Measurements from ENCODE around the gene AGR2.

The AGR2 gene

DNA sequence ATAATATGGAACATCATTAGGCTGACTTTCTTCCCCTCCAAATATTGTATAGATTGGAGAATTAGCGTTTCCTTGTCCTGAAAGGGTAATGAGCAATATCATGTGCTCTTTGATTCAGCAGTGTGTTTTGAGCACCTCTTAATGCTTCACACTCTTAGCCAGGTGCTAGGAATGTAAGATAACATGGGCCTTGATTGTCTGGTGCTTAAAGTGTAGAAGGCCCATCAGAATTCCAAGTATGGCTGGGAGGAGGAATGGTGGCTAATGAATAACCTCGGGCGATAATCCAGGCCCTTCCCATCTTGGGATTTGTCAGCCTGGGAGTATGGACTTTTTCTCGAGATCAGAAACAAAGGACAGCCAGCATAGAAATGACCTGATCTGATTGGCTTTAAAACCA, 42.6 kb downstream of the AGR2 start:
- Histone ChIP-seq H3K4me1 (ENCODE audit: control insufficient read depth in 2 of 2, insufficient read depth in 2 of 2, low read length in 2 of 2) (peaks cover 4 to 19% of the 10 kb centered on the region in 2 donors), H3K27ac (ENCODE audit: low read depth in 2 of 2, low read length in 2 of 2) (peak overlapping the region in 1 of 2 donors; percentile 36), H3K9me3 (ENCODE audit: control insufficient read depth in 2 of 2, low read length in 2 of 2) (no peaks in the 10 kb centered on the region), H3K9ac (ENCODE audit: low read depth in 1 of 2, low read length in 2 of 2) (no peak overlapping the region), H3K27me3 (ENCODE audit: control insufficient read depth in 2 of 2, insufficient read depth in 2 of 2, low read length in 2 of 2) (no peaks in the 10 kb centered on the region), H3K36me3 (ENCODE audit: control insufficient read depth in 2 of 2, insufficient read depth in 2 of 2, low read length in 2 of 2) (peaks cover 0 to 4% of the 10 kb centered on the region in 2 donors), H3K4me3 (ENCODE audit: low read length in 2 of 2) (no peak overlapping the region)

DNA sequence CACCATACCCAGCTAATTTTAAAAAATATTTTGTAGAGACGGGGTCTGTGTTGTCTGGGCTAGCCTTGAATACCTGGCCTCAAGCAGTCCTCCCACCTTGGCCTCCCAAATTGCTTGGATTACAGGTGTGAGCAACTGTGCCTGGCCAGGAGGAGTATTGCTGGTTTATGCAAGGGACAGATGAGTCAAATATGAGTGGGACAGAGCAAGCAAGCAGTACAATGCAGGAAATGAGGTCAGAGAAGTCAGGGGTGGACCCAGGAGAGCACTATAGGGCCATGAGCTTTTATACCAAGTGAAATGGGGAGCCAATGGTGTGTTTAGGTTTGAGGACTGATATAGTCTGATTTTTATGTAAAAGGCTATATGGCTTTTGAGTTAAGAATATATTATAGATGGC, 45.0 kb downstream of the AGR2 start:
- no peak overlapping the region for H3K27ac ChIP-seq (ENCODE audit: low read depth in 2 of 2, low read length in 2 of 2)
- H3K27me3 ChIP-seq (ENCODE audit: control insufficient read depth in 2 of 2, insufficient read depth in 2 of 2, low read length in 2 of 2), result no peaks in the 10 kb centered on the region
- H3K9ac ChIP-seq (ENCODE audit: low read depth in 1 of 2, low read length in 2 of 2), result no peak overlapping the region
- H3K4me3 ChIP-seq (ENCODE audit: low read length in 2 of 2), result no peak overlapping the region
- H3K36me3 ChIP-seq (ENCODE audit: control insufficient read depth in 2 of 2, insufficient read depth in 2 of 2, low read length in 2 of 2), result peaks cover 0 to 4% of the 10 kb centered on the region in 2 donors
- no peaks in the 10 kb centered on the region for H3K9me3 ChIP-seq (ENCODE audit: control insufficient read depth in 2 of 2, low read length in 2 of 2)
- H3K4me1 ChIP-seq (ENCODE audit: control insufficient read depth in 2 of 2, insufficient read depth in 2 of 2, low read length in 2 of 2), result peaks cover 4 to 21% of the 10 kb centered on the region in 2 donors

DNA sequence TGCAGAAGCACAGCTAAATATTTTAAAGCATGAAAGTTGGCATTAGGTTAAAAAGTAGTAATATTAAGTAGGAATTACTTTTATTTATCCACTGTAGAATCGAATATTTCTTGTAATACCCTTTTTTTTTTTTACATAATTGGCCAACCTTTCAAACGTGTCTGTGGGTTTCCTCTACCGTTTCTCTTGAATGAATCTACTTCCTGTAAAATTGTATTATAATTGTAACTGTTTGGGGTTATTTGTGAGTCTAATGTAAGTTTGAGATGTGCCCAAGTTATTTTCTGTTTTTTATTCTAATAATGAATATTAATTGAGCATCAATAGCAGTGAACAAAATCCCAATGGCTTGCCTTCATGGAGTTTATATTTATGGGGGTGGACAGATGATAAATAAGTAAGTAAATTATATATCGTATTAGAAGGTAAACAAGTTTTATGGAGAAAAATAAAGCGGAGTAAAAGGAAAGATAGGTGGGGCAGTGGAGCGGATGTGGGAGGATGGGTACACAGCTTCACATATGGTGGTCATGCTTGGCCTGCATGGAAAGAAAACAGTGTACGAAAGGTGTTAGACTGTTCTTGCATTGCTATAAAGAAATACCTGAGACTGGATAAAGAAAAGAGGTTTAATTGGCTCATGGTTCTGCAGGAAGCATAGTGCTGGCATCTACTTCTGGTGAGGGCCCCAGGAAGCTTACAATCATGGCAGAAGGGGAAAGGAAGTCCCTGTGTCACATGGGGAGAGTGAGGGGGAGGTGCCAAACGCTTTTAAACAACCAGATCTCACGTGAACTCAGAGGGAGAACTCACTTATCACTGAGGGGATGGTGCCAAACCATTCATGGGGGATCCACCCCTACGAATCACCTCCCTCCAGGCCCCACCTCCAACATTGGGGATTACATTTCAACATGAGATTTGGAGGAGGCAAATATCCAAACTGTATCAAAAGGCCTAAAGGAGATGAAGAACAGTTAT, 45.9 kb downstream of the AGR2 start:
- Histone ChIP-seq H3K27ac (ENCODE audit: low read depth in 2 of 2, low read length in 2 of 2) (no peak overlapping the region), H3K9me3 (ENCODE audit: control insufficient read depth in 2 of 2, low read length in 2 of 2) (no peaks in the 10 kb centered on the region), H3K4me3 (ENCODE audit: low read length in 2 of 2) (no peak overlapping the region), H3K36me3 (ENCODE audit: control insufficient read depth in 2 of 2, insufficient read depth in 2 of 2, low read length in 2 of 2) (peaks cover 0 to 4% of the 10 kb centered on the region in 2 donors), H3K27me3 (ENCODE audit: control insufficient read depth in 2 of 2, insufficient read depth in 2 of 2, low read length in 2 of 2) (no peaks in the 10 kb centered on the region), H3K4me1 (ENCODE audit: control insufficient read depth in 2 of 2, insufficient read depth in 2 of 2, low read length in 2 of 2) (peaks cover 4 to 21% of the 10 kb centered on the region in 2 donors), H3K9ac (ENCODE audit: low read depth in 1 of 2, low read length in 2 of 2) (no peak overlapping the region)

DNA sequence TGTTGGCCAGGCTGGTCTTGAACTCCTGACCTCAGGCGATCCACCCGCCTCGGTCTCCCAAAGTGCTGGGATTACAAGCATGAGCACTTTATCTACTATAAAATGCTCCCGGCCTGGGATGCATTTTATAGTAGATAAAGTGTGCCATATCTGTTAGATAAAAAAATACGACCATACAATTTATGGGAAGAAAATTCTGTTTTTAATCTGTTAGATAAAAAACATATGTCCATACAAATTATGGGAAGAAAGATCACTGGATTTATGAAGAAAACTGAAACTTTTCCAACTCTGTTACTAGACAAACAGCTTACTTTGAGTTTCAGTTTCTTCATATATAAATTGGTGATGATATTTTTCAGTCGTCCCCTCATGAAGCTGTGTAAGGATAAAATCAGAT, 46.8 kb downstream of the AGR2 start:
- Histone ChIP-seq H3K9me3 (ENCODE audit: control insufficient read depth in 2 of 2, low read length in 2 of 2) (no peaks in the 10 kb centered on the region), H3K27ac (ENCODE audit: low read depth in 2 of 2, low read length in 2 of 2) (no peak overlapping the region)

DNA sequence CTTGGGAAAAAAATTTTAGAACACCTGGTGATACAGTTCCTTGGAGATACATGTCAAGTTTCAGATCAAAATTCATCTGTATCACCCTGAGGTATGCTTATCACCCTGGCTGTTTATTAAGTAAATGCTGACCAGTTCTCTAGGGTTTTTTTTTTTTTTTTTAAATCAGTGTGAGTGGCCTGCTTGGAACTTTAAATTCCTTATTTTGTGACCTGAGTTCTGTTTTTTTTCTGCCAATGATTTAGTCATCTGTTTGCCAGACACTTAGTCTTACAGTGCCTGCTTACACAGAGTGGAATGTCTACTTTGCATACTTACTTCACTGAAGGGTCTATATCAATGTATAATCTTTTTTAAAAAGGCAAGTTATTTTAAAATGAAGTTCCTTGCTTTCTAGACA, 49.4 kb downstream of the AGR2 start:
- Histone ChIP-seq H3K36me3 (ENCODE audit: control insufficient read depth in 2 of 2, insufficient read depth in 2 of 2, low read length in 2 of 2) (no peaks in the 10 kb centered on the region), H3K4me3 (ENCODE audit: low read length in 2 of 2) (peak overlapping the region; percentile 91 to 92), H3K4me1 (ENCODE audit: control insufficient read depth in 2 of 2, insufficient read depth in 2 of 2, low read length in 2 of 2) (peaks cover 3 to 9% of the 10 kb centered on the region in 2 donors), H3K9me3 (ENCODE audit: control insufficient read depth in 2 of 2, low read length in 2 of 2) (no peaks in the 10 kb centered on the region), H3K27me3 (ENCODE audit: control insufficient read depth in 2 of 2, insufficient read depth in 2 of 2, low read length in 2 of 2) (no peaks in the 10 kb centered on the region), H3K9ac (ENCODE audit: low read depth in 1 of 2, low read length in 2 of 2) (peak overlapping the region; percentile 54 to 89), H3K27ac (ENCODE audit: low read depth in 2 of 2, low read length in 2 of 2) (peak overlapping the region; percentile 76 to 86)

More for the DNA sequence above, 46.8 kb downstream of the AGR2 start:
- H3K27me3 ChIP-seq (ENCODE audit: control insufficient read depth in 2 of 2, insufficient read depth in 2 of 2, low read length in 2 of 2), result no peaks in the 10 kb centered on the region
- H3K9ac ChIP-seq (ENCODE audit: low read depth in 1 of 2, low read length in 2 of 2), result no peak overlapping the region
- no peaks in the 10 kb centered on the region for H3K36me3 ChIP-seq (ENCODE audit: control insufficient read depth in 2 of 2, insufficient read depth in 2 of 2, low read length in 2 of 2)
- H3K4me1 ChIP-seq (ENCODE audit: control insufficient read depth in 2 of 2, insufficient read depth in 2 of 2, low read length in 2 of 2), result peaks cover 6 to 21% of the 10 kb centered on the region in 2 donors
- no peak overlapping the region for H3K4me3 ChIP-seq (ENCODE audit: low read length in 2 of 2)

DNA sequence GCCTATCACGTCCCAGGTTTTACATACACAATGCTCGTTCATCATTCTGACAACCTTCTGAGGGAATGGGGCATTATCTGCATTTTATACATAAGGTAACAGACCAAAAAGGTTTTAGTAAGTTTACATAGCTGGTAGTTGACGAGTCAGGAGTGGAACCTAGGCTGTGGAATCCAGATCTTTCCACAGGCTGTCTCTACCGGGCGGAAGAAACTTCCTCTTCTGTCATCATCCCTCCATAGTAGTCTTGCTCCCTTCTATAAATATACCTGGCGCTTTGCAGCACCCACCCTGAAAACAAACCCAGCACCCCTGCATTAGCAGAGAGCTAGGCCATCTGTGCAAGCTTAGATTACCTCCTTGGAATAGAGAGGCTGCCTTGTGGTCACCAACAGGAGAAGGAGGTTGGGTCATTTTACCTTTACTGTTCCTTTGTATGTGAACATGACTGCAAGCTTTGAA, 49.9 kb downstream of the AGR2 start:
- no peaks in the 10 kb centered on the region for H3K27me3 ChIP-seq (ENCODE audit: control insufficient read depth in 2 of 2, insufficient read depth in 2 of 2, low read length in 2 of 2)
- no peaks in the 10 kb centered on the region for H3K36me3 ChIP-seq (ENCODE audit: control insufficient read depth in 2 of 2, insufficient read depth in 2 of 2, low read length in 2 of 2)
- no peaks in the 10 kb centered on the region for H3K9me3 ChIP-seq (ENCODE audit: control insufficient read depth in 2 of 2, low read length in 2 of 2)
- peaks cover 2 to 9% of the 10 kb centered on the region in 2 donors for H3K4me1 ChIP-seq (ENCODE audit: control insufficient read depth in 2 of 2, insufficient read depth in 2 of 2, low read length in 2 of 2)
- H3K9ac ChIP-seq (ENCODE audit: low read depth in 1 of 2, low read length in 2 of 2), result peak overlapping the region; percentile 54 to 89
- peak overlapping the region; percentile 91 to 92 for H3K4me3 ChIP-seq (ENCODE audit: low read length in 2 of 2)
- H3K27ac ChIP-seq (ENCODE audit: low read depth in 2 of 2, low read length in 2 of 2), result peak overlapping the region; percentile 76 to 86

DNA sequence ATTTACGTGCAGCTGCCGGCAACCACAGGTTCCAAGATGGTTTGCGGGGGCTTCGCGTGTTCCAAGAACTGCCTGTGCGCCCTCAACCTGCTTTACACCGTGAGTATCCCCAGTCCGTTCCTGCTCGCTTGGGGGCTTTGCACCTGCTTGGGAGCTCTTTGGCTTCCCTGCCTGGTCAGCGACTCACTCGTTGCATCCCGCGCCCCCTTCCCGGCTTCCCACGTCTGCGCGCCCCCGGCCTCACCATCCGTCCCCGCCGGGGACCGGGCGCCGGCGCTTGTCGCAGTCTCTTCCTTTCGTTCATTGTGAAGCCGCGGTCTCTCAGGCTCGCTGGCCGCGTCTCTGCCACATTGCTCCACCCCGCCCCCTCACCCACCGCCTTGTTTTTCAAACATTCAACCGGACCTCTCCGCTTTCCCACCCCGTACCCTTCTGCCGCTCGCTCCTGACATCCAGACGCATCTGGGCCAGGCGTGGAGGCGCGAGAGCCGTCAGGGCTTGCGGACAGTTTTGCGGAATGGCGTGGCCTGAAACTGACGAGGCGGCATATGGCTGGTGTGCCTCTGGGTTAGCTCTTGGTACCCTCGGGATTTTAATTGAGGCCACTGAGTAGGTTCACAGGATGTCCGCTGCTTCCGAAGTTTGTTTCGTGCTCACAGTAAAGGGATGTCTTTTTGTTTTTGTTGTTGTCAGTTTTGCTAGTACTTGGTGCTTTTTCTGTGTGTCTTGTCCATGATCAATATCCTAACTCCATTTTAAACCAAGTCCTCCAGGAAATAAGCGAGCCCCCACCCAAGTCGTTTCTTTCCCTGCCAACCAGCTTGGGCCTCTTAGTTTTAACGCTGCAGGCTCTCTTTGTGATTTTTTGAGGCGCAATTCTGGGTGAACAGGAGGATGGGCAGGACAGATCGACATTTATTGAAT, 50.6 kb downstream of the AGR2 start:
- Histone ChIP-seq H3K4me1 (ENCODE audit: control insufficient read depth in 2 of 2, insufficient read depth in 2 of 2, low read length in 2 of 2) (peaks cover 2 to 9% of the 10 kb centered on the region in 2 donors), H3K9me3 (ENCODE audit: control insufficient read depth in 2 of 2, low read length in 2 of 2) (no peaks in the 10 kb centered on the region), H3K27me3 (ENCODE audit: control insufficient read depth in 2 of 2, insufficient read depth in 2 of 2, low read length in 2 of 2) (no peaks in the 10 kb centered on the region), H3K9ac (ENCODE audit: low read depth in 1 of 2, low read length in 2 of 2) (peak overlapping the region; percentile 65 to 89), H3K27ac (ENCODE audit: low read depth in 2 of 2, low read length in 2 of 2) (peak overlapping the region; percentile 76 to 86), H3K4me3 (ENCODE audit: low read length in 2 of 2) (peak overlapping the region; percentile 91 to 92), H3K36me3 (ENCODE audit: control insufficient read depth in 2 of 2, insufficient read depth in 2 of 2, low read length in 2 of 2) (no peaks in the 10 kb centered on the region)

DNA sequence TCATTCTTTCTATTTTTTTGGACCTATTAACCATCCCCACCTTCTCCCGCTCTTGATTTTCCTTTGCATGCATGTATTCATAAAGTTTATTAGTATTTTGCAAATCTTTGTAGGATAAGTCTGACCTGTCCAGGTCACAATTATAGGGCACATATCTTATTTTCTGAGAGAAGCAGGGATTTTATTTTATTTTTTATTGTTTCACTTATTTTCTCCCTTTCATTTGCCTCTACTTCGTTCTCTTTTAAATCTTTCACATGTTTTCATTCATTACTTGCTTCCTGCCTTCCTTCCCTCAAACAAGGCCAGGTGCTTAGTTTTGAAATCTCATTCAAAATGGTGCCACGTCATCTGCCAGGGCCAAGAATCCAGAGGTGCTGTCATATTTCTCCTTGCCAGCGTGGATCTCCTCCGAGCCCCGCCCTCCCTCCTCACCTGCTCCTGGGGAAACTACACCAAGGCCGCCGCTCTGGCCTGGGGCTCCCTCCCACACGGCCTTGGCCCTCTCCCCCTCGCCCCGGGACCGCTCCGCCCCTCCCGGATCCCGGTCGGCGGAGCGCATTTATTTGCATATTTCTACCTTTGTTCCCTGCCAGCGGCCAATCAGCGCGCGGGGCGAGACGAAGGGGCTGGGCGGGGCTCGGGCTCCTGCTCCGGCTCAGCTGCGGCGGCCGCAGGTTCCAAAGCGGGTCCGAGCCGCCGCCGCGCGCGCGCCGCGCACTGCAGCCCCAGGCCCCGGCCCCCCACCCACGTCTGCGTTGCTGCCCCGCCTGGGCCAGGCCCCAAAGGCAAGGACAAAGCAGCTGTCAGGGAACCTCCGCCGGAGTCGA, 51.5 kb downstream of the AGR2 start, which contains the start of gene TSPAN13:
TSS of gene TSPAN13 (plus strand) at position 654 of the 830 bp plus-strand sequence. CDS start 213 bp downstream, outside the sequence.
- Histone ChIP-seq H3K27ac (ENCODE audit: low read depth in 2 of 2, low read length in 2 of 2) (peak within 1 kb of the TSS; percentile 76 to 86), H3K4me1 (ENCODE audit: control insufficient read depth in 2 of 2, insufficient read depth in 2 of 2, low read length in 2 of 2) (peaks cover 2 to 9% of the 10 kb centered on the region in 2 donors), H3K9ac (ENCODE audit: low read depth in 1 of 2, low read length in 2 of 2) (peak within 1 kb of the TSS; percentile 65 to 89), H3K4me3 (ENCODE audit: low read length in 2 of 2) (peak within 1 kb of the TSS; percentile 91 to 92), H3K9me3 (ENCODE audit: control insufficient read depth in 2 of 2, low read length in 2 of 2) (no peaks in the 10 kb centered on the region), H3K27me3 (ENCODE audit: control insufficient read depth in 2 of 2, insufficient read depth in 2 of 2, low read length in 2 of 2) (no peaks in the 10 kb centered on the region), H3K36me3 (ENCODE audit: control insufficient read depth in 2 of 2, insufficient read depth in 2 of 2, low read length in 2 of 2) (no peaks in the 10 kb centered on the region)

DNA sequence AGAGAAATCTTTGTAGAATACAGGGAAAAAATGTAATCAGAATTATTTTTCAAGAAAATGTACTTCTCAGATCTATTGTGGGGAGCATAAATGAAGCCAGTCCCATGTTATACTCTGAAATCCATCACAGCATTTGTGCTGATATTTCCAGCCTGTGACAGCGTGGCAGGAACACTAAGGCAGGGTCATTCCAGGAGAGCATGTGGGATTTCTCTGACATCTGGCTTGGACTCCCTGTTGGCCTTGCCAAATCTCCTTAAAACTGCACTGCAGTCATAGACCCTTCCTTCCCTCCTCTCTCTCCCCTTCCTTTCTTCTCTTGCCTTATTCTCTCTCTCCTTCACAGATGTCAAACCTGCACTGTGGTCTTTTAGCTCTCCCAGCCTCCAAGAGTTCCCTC, 57.7 kb downstream of the AGR2 start:
- H3K9me3 ChIP-seq (ENCODE audit: control insufficient read depth in 2 of 2, low read length in 2 of 2), result no peaks in the 10 kb centered on the region
- no peaks in the 10 kb centered on the region for H3K4me1 ChIP-seq (ENCODE audit: control insufficient read depth in 2 of 2, insufficient read depth in 2 of 2, low read length in 2 of 2)
- H3K27me3 ChIP-seq (ENCODE audit: control insufficient read depth in 2 of 2, insufficient read depth in 2 of 2, low read length in 2 of 2), result no peaks in the 10 kb centered on the region
- H3K9ac ChIP-seq (ENCODE audit: low read depth in 1 of 2, low read length in 2 of 2), result no peak overlapping the region
- no peak overlapping the region for H3K4me3 ChIP-seq (ENCODE audit: low read length in 2 of 2)
- no peaks in the 10 kb centered on the region for H3K36me3 ChIP-seq (ENCODE audit: control insufficient read depth in 2 of 2, insufficient read depth in 2 of 2, low read length in 2 of 2)
- no peak overlapping the region for H3K27ac ChIP-seq (ENCODE audit: low read depth in 2 of 2, low read length in 2 of 2)
